Fibroblast of lung (primary cell): ENCODE results near the gene THSD7A. TPM values are rescaled to one million over a fixed set of nuclear protein-coding genes. Genes with fewer than 3 reads are reported as not detected.

Experiments
- DNase-seq, 2 donors: peaks; one replicate each; pipeline versions ENCODE4 v3.0.0 to v3.0.0-alpha.2; 2010; ENCODE audit warnings: low read depth in 2 of 2
- H2AFZ ChIP-seq: 2 replicates; pipeline ENCODE4 v1.5.1; 2012; ENCODE audit warnings: low read length, control low read depth, inconsistent platforms
- H3K27ac ChIP-seq: 2 replicates; pipeline ENCODE4 v1.5.1; 2011; ENCODE audit warnings: low read length, control low read depth; ENCODE audit not compliant: insufficient read depth
- H3K27me3 ChIP-seq: 2 replicates; pipeline ENCODE4 v1.5.1; 2011; ENCODE audit warnings: mild to moderate bottlenecking, low read length; ENCODE audit not compliant: control insufficient read depth, insufficient read depth
- H3K36me3 ChIP-seq: 2 replicates; pipeline ENCODE4 v1.5.1; 2011; ENCODE audit warnings: low read length; ENCODE audit not compliant: control insufficient read depth, insufficient read depth
- H3K4me1 ChIP-seq: 2 replicates; pipeline ENCODE4 v1.5.1; 2011; ENCODE audit warnings: low read length; ENCODE audit not compliant: control insufficient read depth, insufficient read depth; ENCODE audit errors: extremely low read depth
- H3K4me2 ChIP-seq: 2 replicates; pipeline ENCODE4 v1.5.1; 2011; ENCODE audit warnings: low read length, control low read depth; ENCODE audit not compliant: insufficient read depth; ENCODE audit errors: extremely low read depth
- H3K4me3 ChIP-seq, 4 experiments: fragments of 200-600 bp in 1 of 4; sonication (generic) in 1 of 4; replicated peaks in 1 of 4; 2 replicates each; pipeline ENCODE4 v1.5.1; 2011 to 2016; ENCODE audit warnings: low read length in 4 of 4, low read depth in 3 of 4, mild to moderate bottlenecking in 3 of 4, control low read depth in 2 of 4, inconsistent platforms in 1 of 4, mixed read lengths in 1 of 4; ENCODE audit not compliant: insufficient read depth in 1 of 4; ENCODE audit errors: control extremely low read depth in 1 of 4
- H3K79me2 ChIP-seq: 2 replicates; pipeline ENCODE4 v1.5.1; 2012; ENCODE audit warnings: mild to moderate bottlenecking, low read length, inconsistent platforms; ENCODE audit not compliant: control insufficient read depth, insufficient read depth
- H3K9ac ChIP-seq: 2 replicates; pipeline ENCODE4 v1.5.1; 2011; ENCODE audit warnings: mild to moderate bottlenecking, low read length, control low read depth; ENCODE audit not compliant: insufficient read depth
- H3K9me3 ChIP-seq: 2 replicates; pipeline ENCODE4 v1.5.1; 2012; ENCODE audit warnings: low read depth, low read length; ENCODE audit not compliant: control insufficient read depth, insufficient read depth
- H4K20me1 ChIP-seq: 2 replicates; pipeline ENCODE4 v1.5.1; 2011; ENCODE audit warnings: low read length; ENCODE audit not compliant: control insufficient read depth, insufficient read depth; ENCODE audit errors: extremely low read depth
- EZH2 ChIP-seq: IDR thresholded peaks from 2 replicates; pipeline ENCODE4 v1.5.1; 2012; ENCODE audit warnings: low read length, control low read depth, mild to moderate bottlenecking; ENCODE audit errors: missing control alignments
- polyA plus RNA-seq, 2 donors: library from polyadenylated mRNA; depleted of rRNA in 1 of 2; stranded (reverse) in 1 of 2; unstranded in 1 of 2; fragments of >200 nt; gene quantifications; 2 replicates each; pipeline ENCODE4 v1.2.1, GENCODE V29; 2011 to 2012; ENCODE audit warnings: missing spikeins in 1 of 2
- total RNA-seq: library from RNA; depleted of rRNA; stranded (reverse); fragments of >200 nt; gene quantifications from 2 replicates; pipeline ENCODE4 v1.2.1, GENCODE V29; 2014
- TF ChIP-seq, protein P1 (sequence below), 2 donors: IDR thresholded peaks in 1 of 2; conservative IDR thresholded peaks in 1 of 2; 1 replicate in 1 of 2; 2 replicates in 1 of 2; pipeline ENCODE4 v1.5.1; 2011 to 2012; ENCODE audit warnings: low read length in 2 of 2, control low read depth in 1 of 2, inconsistent platforms in 1 of 2, low read depth in 1 of 2, mild to moderate bottlenecking in 1 of 2

Gene THSD7A
- total and polyA plus RNA-seq, 2 donors (not counting 1 experiment from before 2014, with no cell fraction given), result 0.02 to 0.83 TPM

GRCh38 chr7:11457419-11457818 lies 374.6 kb downstream of the THSD7A start:
- DNase-seq, result no peak
- Histone ChIP-seq H3K4me1 (no peaks in the 10 kb centered on the region), H3K36me3 (no peaks in the 10 kb centered on the region), H3K9ac (no peak overlapping the region), H3K79me2 (no peaks in the 10 kb centered on the region), H4K20me1 (no peaks in the 10 kb centered on the region), H2AFZ (no peak overlapping the region), H3K27ac (no peak overlapping the region), H3K9me3 (no peaks in the 10 kb centered on the region), H3K4me3 (no peak overlapping the region), H3K27me3 (no peaks in the 10 kb centered on the region), H3K4me2 (no peak overlapping the region)
- TF ChIP-seq, protein P1, sequence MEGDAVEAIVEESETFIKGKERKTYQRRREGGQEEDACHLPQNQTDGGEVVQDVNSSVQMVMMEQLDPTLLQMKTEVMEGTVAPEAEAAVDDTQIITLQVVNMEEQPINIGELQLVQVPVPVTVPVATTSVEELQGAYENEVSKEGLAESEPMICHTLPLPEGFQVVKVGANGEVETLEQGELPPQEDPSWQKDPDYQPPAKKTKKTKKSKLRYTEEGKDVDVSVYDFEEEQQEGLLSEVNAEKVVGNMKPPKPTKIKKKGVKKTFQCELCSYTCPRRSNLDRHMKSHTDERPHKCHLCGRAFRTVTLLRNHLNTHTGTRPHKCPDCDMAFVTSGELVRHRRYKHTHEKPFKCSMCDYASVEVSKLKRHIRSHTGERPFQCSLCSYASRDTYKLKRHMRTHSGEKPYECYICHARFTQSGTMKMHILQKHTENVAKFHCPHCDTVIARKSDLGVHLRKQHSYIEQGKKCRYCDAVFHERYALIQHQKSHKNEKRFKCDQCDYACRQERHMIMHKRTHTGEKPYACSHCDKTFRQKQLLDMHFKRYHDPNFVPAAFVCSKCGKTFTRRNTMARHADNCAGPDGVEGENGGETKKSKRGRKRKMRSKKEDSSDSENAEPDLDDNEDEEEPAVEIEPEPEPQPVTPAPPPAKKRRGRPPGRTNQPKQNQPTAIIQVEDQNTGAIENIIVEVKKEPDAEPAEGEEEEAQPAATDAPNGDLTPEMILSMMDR (conservative IDR thresholded peaks at IDR 0.05 in 1 of 2, IDR thresholded peaks at IDR 0.05 in 1 of 2; ENCODE audit: low read depth in 1 of 2, low read length in 2 of 2), result no peak
- TF ChIP-seq EZH2, result no peak

- Histone ChIP-seq H3K9me3 (no peaks in the 10 kb centered on the region), H3K27ac (no peak overlapping the region), H2AFZ (no peak overlapping the region), H3K36me3 (no peaks in the 10 kb centered on the region), H3K4me1 (no peaks in the 10 kb centered on the region), H3K4me2 (no peak overlapping the region), H3K79me2 (no peaks in the 10 kb centered on the region), H3K9ac (no peak overlapping the region), H3K4me3 (no peak overlapping the region), H3K27me3 (no peaks in the 10 kb centered on the region), H4K20me1 (no peaks in the 10 kb centered on the region)
- DNase-seq, result no peak
- TF ChIP-seq EZH2, result no peak
- TF ChIP-seq, protein P1 (conservative IDR thresholded peaks at IDR 0.05 in 1 of 2, IDR thresholded peaks at IDR 0.05 in 1 of 2; ENCODE audit: low read depth in 1 of 2, low read length in 2 of 2), result no peak
Measured at GRCh38 chr7:11456574-11456973, 375.4 kb downstream of the THSD7A start.

DNA sequence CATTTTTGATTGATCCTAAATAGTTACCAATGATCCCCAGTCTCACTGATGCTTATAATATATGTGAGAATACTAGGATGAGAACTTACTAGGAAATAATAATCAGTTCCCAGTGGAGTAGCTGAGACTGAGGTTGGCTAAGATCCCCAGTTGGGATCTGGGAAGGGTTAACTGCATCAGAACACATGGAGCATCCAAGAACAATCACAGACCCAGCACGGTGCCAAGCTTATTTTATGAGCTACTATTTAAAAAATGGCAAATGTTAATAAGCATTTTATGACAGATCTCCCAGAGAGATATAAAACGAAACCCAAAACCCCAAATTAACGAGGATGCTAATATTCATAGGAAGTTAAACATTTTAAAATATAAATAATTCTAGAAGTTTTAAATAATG lies 379.5 kb downstream of the THSD7A start:
- no peak for TF ChIP-seq EZH2
- TF ChIP-seq, protein P1 (conservative IDR thresholded peaks at IDR 0.05 in 1 of 2, IDR thresholded peaks at IDR 0.05 in 1 of 2; ENCODE audit: low read depth in 1 of 2, low read length in 2 of 2), result no peak
- no peaks in the 10 kb centered on the region for H3K36me3 ChIP-seq
- H3K4me1 ChIP-seq, result no peaks in the 10 kb centered on the region
- H3K79me2 ChIP-seq, result no peaks in the 10 kb centered on the region
- no peak overlapping the region for H2AFZ ChIP-seq
- no peak for DNase-seq
- no peaks in the 10 kb centered on the region for H4K20me1 ChIP-seq
- no peak overlapping the region for H3K4me3 ChIP-seq
- no peaks in the 10 kb centered on the region for H3K9me3 ChIP-seq
- no peak overlapping the region for H3K9ac ChIP-seq
- no peaks in the 10 kb centered on the region for H3K27me3 ChIP-seq
- H3K27ac ChIP-seq, result no peak overlapping the region
- H3K4me2 ChIP-seq, result no peak overlapping the region
